ENCODE data around the gene ERG28. TPM values are rescaled to one million over a fixed set of nuclear protein-coding genes. Genes with fewer than 3 reads are reported as not detected.

Gene ERG28
- total RNA-seq, 1 donor from 2014 or later: 1.7 TPM

DNA sequence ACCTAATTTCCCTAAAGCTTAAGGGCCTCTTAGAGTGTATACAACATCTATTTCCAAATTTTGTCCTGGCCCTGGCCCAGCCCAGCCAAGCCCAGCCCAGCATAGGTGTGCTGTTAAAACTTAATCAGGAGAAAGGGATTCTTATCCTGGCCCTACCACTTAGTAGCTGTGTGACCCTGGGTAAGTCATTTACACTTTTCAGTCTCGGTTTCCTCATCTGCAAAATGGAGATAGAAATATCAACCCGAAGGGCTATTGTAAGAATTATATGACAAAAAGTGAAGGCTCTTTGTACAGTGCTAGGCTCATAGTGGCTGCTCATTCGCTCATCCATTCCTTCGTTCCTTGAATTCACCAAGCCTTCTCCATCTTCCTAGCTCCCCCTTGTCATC lies 442 bp downstream of the ERG28 start:
- DNase-seq (ENCODE audit: low spot score): no peak

DNA sequence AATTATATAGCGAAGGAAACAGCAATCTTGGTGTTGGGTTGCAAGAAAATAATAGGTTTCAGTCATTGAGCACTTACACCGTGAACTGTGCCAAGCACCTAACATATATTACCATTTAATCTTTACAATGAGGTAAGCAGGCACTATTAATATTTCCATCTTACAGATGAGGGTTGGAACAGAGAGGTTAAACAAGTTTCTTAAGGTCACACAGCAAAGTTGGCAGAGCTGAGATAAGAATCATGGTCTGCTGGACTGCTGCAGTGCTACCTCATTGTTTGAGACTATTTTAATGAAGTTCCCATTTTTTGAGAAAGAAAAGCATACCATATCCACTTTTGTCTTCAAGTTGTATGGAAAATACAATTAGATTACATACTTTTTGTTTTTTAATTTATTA lies 1.7 kb downstream of the ERG28 start:
- no peak for DNase-seq (ENCODE audit: low spot score)

- no peak for DNase-seq (ENCODE audit: low spot score)
Measured at GRCh38 chr14:75657331-75657730, 3.3 kb downstream of the ERG28 start.

DNA sequence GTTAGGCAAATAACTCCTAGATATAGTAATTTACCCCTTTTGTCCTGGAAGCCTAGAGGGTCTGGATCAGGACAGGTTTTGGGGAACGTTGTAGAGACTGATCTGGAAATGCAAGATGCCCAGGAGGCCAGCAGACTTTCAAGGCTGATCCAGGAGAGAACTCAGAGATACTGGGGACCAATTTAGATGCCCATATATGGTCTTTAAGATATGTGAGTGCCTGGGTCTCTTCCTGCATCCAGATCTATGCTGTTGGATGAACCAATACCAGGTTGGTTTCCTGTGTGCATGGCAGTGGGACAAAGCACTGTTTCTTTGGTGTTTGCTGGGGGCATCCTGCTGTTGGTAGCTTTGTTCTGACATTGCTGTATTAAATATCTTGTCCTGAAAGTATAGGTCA lies 5.4 kb downstream of the ERG28 start:
- no peak for DNase-seq (ENCODE audit: low spot score)

DNA sequence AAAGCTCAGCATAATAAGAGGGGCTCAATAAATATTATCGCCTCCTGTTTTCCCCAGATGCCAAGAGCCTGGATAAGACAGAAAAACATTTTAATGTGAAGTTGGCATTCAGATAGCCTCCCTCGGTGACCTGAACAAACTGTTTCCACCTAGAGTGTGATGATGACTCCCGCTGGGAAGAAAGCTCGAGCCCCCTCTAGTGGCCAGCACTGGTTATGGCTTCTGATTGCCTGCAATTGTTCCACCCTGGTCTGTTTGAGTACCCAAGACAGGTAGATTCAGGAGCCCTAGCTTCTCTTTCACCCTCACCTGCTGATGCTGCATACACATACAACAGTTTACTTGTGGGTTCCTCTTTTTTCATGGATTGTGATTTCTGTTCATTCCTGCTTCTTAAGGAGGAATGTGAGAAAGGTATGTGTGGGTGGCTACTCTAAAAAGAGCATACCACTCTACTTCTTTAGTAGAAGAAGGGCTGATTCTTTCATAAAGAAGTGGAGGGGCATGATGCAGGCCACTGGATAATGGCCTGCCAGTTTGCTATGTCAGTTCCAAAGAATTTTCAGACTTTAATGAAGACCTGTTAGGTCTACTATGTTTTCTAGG lies 6.4 kb downstream of the ERG28 start:
- peak; percentile 78 for DNase-seq (ENCODE audit: low spot score)

DNA sequence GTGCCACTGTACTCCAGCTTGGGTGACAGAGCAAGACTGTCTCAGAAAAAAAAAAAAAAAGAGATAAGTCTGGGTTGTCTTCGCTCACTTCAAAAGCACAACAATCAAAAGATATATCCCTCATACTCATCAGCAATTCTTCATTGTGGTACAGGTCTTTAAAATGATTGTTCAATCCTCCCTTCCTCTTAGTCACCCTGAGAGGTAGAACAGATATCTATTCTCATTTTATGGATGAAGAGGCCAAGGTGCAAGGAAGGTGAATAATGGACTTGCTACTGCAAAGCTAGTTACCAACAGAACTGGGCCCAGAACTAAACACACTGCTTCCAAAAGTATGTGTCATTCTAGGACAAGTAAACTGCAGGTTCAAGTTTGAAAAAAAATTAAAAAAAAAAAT lies 7.1 kb downstream of the ERG28 start:
- no peak for DNase-seq (ENCODE audit: low spot score)

GRCh38 chr14:75650253-75651058 lies 10.2 kb downstream of the ERG28 start:
- DNase-seq (ENCODE audit: low spot score): no peak

DNA sequence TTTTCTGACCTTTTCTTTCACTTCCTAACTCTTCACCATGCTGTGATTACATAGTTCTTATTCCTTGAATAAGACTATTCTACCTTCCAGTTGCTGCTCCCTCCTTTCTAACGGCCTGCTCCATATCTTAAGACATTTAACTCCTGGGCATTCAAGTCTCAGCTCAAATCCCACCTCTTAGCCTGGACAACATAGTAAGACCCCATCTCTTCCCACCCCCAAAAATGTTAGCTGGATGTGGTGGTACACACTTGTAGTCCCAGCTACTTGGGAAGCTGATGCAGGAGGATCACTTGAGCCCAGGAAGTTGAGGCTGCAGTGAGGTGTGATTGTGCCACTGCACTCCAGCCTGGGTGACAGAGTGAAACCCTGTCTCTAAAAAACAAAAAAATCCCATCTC lies 10.9 kb downstream of the ERG28 start:
- DNase-seq (ENCODE audit: low spot score): no peak

DNA sequence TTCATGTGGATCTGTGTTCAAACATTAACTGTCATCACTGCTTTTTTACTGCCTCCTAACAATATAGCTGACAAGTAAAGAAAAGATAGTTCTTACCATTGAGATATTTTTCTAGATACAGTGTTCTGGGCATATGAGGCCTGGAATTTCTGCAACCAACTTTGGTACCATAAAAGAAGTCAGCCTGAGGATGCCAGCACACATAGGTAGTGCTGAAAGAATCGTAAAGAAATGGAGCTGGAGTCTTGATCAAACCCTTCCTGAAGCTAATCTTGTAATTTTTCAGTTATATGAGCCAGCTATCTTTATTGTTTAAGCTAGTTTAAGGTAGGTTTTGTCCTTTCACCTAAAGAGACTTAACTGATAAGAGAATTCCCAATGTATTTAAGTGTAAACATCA lies 11.3 kb downstream of the ERG28 start:
- DNase-seq (ENCODE audit: low spot score): no peak

DNA sequence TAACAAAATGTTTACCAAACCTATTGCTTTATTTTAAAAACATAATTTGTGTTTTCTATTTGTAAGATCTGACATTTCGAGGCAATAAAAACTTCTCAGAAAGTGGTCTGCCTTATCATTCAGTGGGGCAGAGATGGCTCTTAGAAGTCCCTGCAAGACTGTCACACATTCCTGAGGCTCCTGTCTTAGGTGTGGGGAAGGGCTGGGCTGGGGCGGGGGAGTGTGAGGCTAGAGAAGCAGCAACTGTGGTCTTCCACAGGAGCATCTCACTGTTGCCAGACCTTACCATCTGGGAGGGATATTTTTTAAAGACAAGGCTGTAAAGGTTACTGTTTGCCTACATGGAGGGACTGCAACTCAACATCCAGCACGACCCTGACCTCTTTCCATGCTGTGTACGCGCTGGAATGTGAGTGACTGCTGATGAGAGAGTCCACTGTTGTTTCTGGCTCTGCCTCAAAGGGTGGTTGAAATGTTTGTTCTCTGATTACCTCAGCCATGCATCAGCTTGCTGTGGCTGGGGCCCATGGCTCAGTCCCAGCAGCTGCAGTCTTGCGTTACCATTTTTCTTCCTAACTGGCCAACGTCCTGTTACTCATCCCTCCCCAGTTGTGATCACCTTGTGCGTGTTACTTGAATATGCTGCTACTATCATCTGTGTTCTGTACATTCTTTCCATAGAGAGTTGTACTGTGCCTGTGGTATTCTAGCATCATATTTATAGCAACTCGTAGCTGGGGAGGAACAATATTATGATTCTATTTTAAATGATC lies 12.4 kb downstream of the ERG28 start:
- DNase-seq (ENCODE audit: low spot score): peak; percentile 62

- no peak for DNase-seq (ENCODE audit: low spot score)
Measured at GRCh38 chr14:75647640-75648039, 13.0 kb downstream of the ERG28 start.

DNA sequence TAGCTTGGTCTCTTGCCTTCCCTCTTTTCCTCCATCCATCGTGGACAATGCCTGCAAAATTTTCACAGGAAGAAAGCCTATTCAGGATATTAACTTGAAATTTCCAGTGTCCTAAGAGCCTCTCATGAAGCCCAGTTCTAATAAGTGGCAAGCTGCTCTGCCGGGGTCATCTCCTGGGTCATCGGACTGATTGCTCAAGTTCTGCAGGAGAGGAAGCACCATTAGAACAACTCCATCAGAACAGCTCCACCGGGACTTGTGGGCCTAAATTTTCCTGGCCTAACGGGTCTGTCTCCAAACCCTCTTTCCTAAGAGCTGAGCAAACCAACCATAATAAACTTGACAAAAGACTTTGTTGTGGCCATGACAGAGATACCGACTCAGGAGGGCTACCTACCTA lies 13.9 kb downstream of the ERG28 start:
- no peak for DNase-seq (ENCODE audit: low spot score)

DNA sequence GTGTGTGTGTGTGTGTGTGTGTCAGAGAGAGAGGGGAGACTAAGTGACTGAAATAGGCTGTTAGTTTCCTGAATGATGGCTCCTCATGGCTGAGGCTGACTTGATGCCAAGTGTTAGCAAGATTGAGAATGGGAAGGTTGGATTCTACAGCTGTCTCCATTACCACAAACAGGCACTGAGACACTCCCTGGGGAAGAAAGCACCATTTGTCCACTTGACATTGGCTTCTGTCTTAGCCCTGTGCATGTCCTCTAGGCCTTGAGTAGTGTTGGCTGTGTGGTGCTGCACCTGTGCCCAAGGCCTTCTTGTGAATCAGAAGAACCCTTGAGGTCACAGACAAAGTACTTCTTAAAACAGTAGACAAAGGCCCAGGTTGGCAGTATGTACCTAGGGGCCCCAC lies 15.6 kb downstream of the ERG28 start:
- no peak for DNase-seq (ENCODE audit: low spot score)

- no peak for DNase-seq (ENCODE audit: low spot score)
Measured at GRCh38 chr14:75643985-75644384, 16.7 kb downstream of the ERG28 start.

DNA sequence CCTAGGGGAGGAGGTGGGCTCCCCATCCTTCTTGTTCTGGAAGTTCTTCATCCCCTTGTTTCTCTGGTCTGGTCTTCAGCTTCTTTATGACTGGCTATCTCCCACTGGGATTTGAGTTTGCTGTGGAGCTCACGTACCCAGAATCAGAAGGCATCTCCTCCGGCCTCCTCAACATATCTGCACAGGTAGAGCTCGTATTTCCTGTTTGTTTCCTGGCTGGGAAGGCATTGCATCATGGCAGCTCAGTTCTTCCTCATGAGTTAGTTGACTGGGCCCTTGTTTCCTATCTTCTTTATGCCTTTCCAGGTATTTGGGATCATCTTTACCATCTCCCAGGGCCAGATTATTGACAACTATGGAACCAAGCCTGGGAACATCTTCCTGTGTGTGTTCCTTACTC lies 19.8 kb downstream of the ERG28 start:
- no peak for DNase-seq (ENCODE audit: low spot score)

GRCh38 chr14:75636100-75636692 lies 24.5 kb downstream of the ERG28 start:
- DNase-seq (ENCODE audit: low spot score): peak; percentile 44

- DNase-seq (ENCODE audit: low spot score): no peak
Measured at GRCh38 chr14:75634848-75635247, 25.8 kb downstream of the ERG28 start.

GRCh38 chr14:75631453-75631831 lies 29.2 kb downstream of the ERG28 start:
- DNase-seq (ENCODE audit: low spot score): peak; percentile 85

GRCh38 chr14:75630695-75631452 lies 29.8 kb downstream of the ERG28 start:
- no peak for DNase-seq (ENCODE audit: low spot score)

GRCh38 chr14:75628816-75629215 lies 31.9 kb downstream of the ERG28 start:
- DNase-seq (ENCODE audit: low spot score): no peak

DNA sequence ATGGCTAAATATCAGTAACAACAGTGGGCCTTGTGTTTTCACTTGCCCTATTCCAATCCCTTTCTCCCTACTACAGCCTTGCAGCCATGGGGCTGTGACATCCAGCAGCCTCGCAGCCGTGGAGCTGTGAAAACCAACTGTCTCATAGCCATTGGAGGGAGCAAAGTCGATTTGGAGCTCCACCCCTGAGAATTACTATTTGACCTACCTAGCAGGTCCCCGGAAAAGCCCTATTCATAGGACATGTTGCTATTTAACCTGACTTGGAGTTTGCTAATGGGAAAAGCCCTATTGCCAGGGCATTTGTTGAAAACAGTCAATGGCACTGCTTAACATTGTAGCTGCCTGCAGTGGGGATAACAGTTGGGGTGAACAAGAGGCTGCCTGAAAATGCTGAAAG lies 33.3 kb downstream of the ERG28 start:
- no peak for DNase-seq (ENCODE audit: low spot score)

GRCh38 chr14:75626863-75627262 lies 33.8 kb downstream of the ERG28 start:
- DNase-seq (ENCODE audit: low spot score): no peak

Data from umbilical cord (tissue), 2 donors.